PC-3 (cell line): ENCODE measurements around the gene LANCL1. TPM values are rescaled to one million over a fixed set of nuclear protein-coding genes. Genes with fewer than 3 reads are reported as not detected.

Experiments used
- ATAC-seq: fragments of 200-7000 bp; cut with Tn5 transposase; 2 replicates; pipeline ENCODE4 v1.9.1; 2020; ENCODE audit warnings: mild to moderate bottlenecking, moderate library complexity
- BruUV-seq: library from RNA; stranded (reverse); fragments of 400-500 nt; replicated peaks from 2 replicates; lab custom pipeline; 2021; lab: Mats Ljungman, UMichigan
- CTCF ChIA-PET: fragments of 300-600 bp; sonication (Branson Sonifier 250); formaldehyde crosslinking; loops from one replicate; lab custom pipeline; 2022; ENCODE audit warnings: antibody characterized with exemption; lab: Charles Lee
- POLR2A ChIA-PET: fragments of 300-600 bp; sonication (Branson Sonifier 250); formaldehyde crosslinking; loops from one replicate; lab custom pipeline; 2022; ENCODE audit warnings: antibody characterized with exemption; ENCODE audit not compliant: unreplicated experiment; lab: Charles Lee
- DNase-seq: peaks from one replicate; pipeline ENCODE4 v3.0.0-alpha.2; 2015
- H2AFZ ChIP-seq: fragments of 300-600 bp; sonication (generic); 2 replicates; pipeline ENCODE4 v1.6.0; 2016; ENCODE audit warnings: antibody characterized with exemption, low read length
- H3F3A ChIP-seq: fragments of 300-600 bp; sonication (generic); one replicate; pipeline ENCODE4 v1.6.0; 2017; ENCODE audit warnings: antibody characterized with exemption, low read length, control low read depth, mild to moderate bottlenecking; ENCODE audit not compliant: unreplicated experiment
- H3K27ac ChIP-seq: fragments of 300-600 bp; sonication (generic); 2 replicates; pipeline ENCODE4 v1.5.1; 2016; ENCODE audit warnings: mild to moderate bottlenecking, low read length
- H3K27me3 ChIP-seq: fragments of 300-600 bp; sonication (generic); 2 replicates; pipeline ENCODE4 v1.6.1; 2016; ENCODE audit warnings: low read length, mixed read lengths
- H3K36me3 ChIP-seq: fragments of 300-600 bp; sonication (generic); 2 replicates; pipeline ENCODE4 v1.6.1; 2016; ENCODE audit warnings: low read depth, mixed run types, low read length, mixed read lengths
- H3K4me1 ChIP-seq: fragments of 300-600 bp; sonication (generic); 2 replicates; pipeline ENCODE4 v1.5.1; 2016; ENCODE audit warnings: low read length; ENCODE audit not compliant: insufficient read depth
- H3K4me2 ChIP-seq: fragments of 300-600 bp; sonication (generic); 2 replicates; pipeline ENCODE4 v1.6.0; 2016; ENCODE audit warnings: low read length
- H3K4me3 ChIP-seq: fragments of 300-600 bp; sonication (generic); 2 replicates; pipeline ENCODE4 v1.5.1; 2016; ENCODE audit warnings: mild to moderate bottlenecking, low read length, mixed read lengths
- H3K79me2 ChIP-seq: fragments of 300-600 bp; sonication (generic); 2 replicates; pipeline ENCODE4 v1.6.1; 2017; ENCODE audit warnings: low read length, mixed read lengths
- H3K9ac ChIP-seq: fragments of 300-600 bp; sonication (generic); 2 replicates; pipeline ENCODE4 v1.6.0; 2016; ENCODE audit warnings: mild to moderate bottlenecking, low read length
- H3K9me2 ChIP-seq: fragments of 300-600 bp; sonication (generic); replicated peaks from 2 replicates; pipeline ENCODE4 v1.6.1; 2016; ENCODE audit warnings: mixed run types, low read length, mixed read lengths
- H3K9me3 ChIP-seq: fragments of 300-600 bp; sonication (generic); 2 replicates; pipeline ENCODE4 v1.6.1; 2016; ENCODE audit warnings: low read length, mixed read lengths
- H4K20me1 ChIP-seq: fragments of 300-600 bp; sonication (generic); 2 replicates; pipeline ENCODE4 v1.6.1; 2016; ENCODE audit warnings: low read length, mixed read lengths
- CTCF ChIP-seq: fragments of 300-600 bp; sonication (generic); conservative IDR thresholded peaks from 2 replicates; pipeline ENCODE4 v1.5.1; 2017; ENCODE audit warnings: antibody characterized with exemption, low read depth, mild to moderate bottlenecking, low read length
- EZH2 ChIP-seq: fragments of 300-600 bp; sonication (generic); IDR thresholded peaks from one replicate; pipeline ENCODE4 v1.6.1; 2017; ENCODE audit warnings: antibody characterized with exemption, mild to moderate bottlenecking, low read length; ENCODE audit not compliant: unreplicated experiment
- EZH2phosphoT487 ChIP-seq: fragments of 300-600 bp; sonication (generic); IDR thresholded peaks from 2 replicates; pipeline ENCODE4 v1.6.1; 2018; ENCODE audit warnings: mild to moderate bottlenecking, antibody characterized with exemption, low read length, borderline replicate concordance
- intact Hi-C: fragments of 100-400 bp; cut with micrococcal nuclease; formaldehyde crosslinking; loops from 2 replicates; pipeline ENCODE4 v1.9.0; 2023
- total RNA-seq: library from RNA; depleted of rRNA; stranded (reverse); fragments of >200 nt; gene quantifications from 2 replicates; pipeline ENCODE4 v1.2.3, GENCODE V29; 2014

The LANCL1 gene
- total RNA-seq, 1 experiment from 2014 or later: 19.0 TPM

GRCh38 chr2:210435439-210435838 lies 41.1 kb downstream of the LANCL1 start:
- H3F3A ChIP-seq: no peaks in the 10 kb centered on the region
- no peaks in the 10 kb centered on the region for H3K9me2 ChIP-seq
- TF ChIP-seq CTCF (no peak), EZH2 (no peak), EZH2phosphoT487 (no peak)
- no peaks in the 10 kb centered on the region for H3K4me1 ChIP-seq
- ChIA-PET CTCF (no interaction called here), POLR2A (no interaction called here)
- H3K36me3 ChIP-seq: peaks cover 9% of the 10 kb centered on the region
- H3K4me3 ChIP-seq: no peak overlapping the region
- ATAC-seq (no peak), DNase-seq (no peak)
- H3K79me2 ChIP-seq: no peaks in the 10 kb centered on the region
- H3K27me3 ChIP-seq: no peaks in the 10 kb centered on the region
- no TSS peak for BruUV-seq
- H3K9ac ChIP-seq: no peak overlapping the region
- H3K4me2 ChIP-seq: no peak overlapping the region
- intact Hi-C loops: no loop called here
- H4K20me1 ChIP-seq: no peaks in the 10 kb centered on the region
- no peak overlapping the region for H3K27ac ChIP-seq
- H2AFZ ChIP-seq: no peak overlapping the region
- H3K9me3 ChIP-seq: no peaks in the 10 kb centered on the region

GRCh38 chr2:210432633-210433032 lies 43.9 kb downstream of the LANCL1 start:
- no peaks in the 10 kb centered on the region for H3K4me1 ChIP-seq
- CTCF ChIA-PET: no interaction called here
- no peaks in the 10 kb centered on the region for H3F3A ChIP-seq
- ATAC-seq (no peak), DNase-seq (no peak)
- no TSS peak for BruUV-seq
- no peak overlapping the region for H3K27ac ChIP-seq
- intact Hi-C loops: no loop called here
- H3K9ac ChIP-seq: no peak overlapping the region
- no peaks in the 10 kb centered on the region for H3K79me2 ChIP-seq
- no peaks in the 10 kb centered on the region for H3K9me2 ChIP-seq
- TF ChIP-seq CTCF: no peak
- TF ChIP-seq EZH2phosphoT487: no peak
- TF ChIP-seq EZH2: no peak
- H2AFZ ChIP-seq: no peak overlapping the region
- no peak overlapping the region for H3K4me3 ChIP-seq
- peaks cover 13% of the 10 kb centered on the region for H3K36me3 ChIP-seq
- no peak overlapping the region for H3K4me2 ChIP-seq
- no peaks in the 10 kb centered on the region for H4K20me1 ChIP-seq
- peaks cover 4% of the 10 kb centered on the region; the same call in 1 of the 2 replicates for H3K9me3 ChIP-seq
- POLR2A ChIA-PET: no interaction called here
- no peaks in the 10 kb centered on the region for H3K27me3 ChIP-seq

GRCh38 chr2:210429403-210430137 lies 47.0 kb downstream of the LANCL1 start:
- Histone ChIP-seq H3K27ac (no peak overlapping the region), H4K20me1 (no peaks in the 10 kb centered on the region), H3K4me1 (no peaks in the 10 kb centered on the region), H3K9me3 (peaks cover 4% of the 10 kb centered on the region; the same call in 1 of the 2 replicates), H3K9ac (no peak overlapping the region), H3K36me3 (peaks cover 7% of the 10 kb centered on the region; the same call in 1 of the 2 replicates), H3K4me3 (no peak overlapping the region), H2AFZ (no peak overlapping the region), H3F3A (no peaks in the 10 kb centered on the region), H3K27me3 (no peaks in the 10 kb centered on the region), H3K9me2 (no peaks in the 10 kb centered on the region), H3K79me2 (no peaks in the 10 kb centered on the region), H3K4me2 (no peak overlapping the region)
- DNase-seq: no peak
- TF ChIP-seq EZH2 (no peak), CTCF (no peak), EZH2phosphoT487 (no peak)
- no TSS peak for BruUV-seq
- intact Hi-C loops: loop anchor here (5.0 kb wide), 1 partner anchor 1047 kb away; no protein-coding TSS in a partner anchor
- no peak for ATAC-seq
- ChIA-PET CTCF (no interaction called here), POLR2A (no interaction called here)
